Activated T-helper 1 cell treated with anti-CD3 and anti-CD28 coated beads, Interleukin-12 subunit alpha, Interleukin-12 subunit beta, Interleukin-2, Interleukin-4 antibody, amounts not matched to agents 30 ng/mL and 10 ng/mL and 1 ng/mL, durations not matched to agents 14 hours and 24 hours and 36 hours (primary cell): ENCODE data around the gene STPG4. TPM values are rescaled to one million over a fixed set of nuclear protein-coding genes. Genes with fewer than 3 reads are reported as not detected.
A peak's percentile ranks its signal among the peaks of the same experiment; 100 is the strongest.

Source experiments
- DNase-seq: peaks from one replicate; pipeline ENCODE4 v3.0.0; 2021; ENCODE audit warnings: low spot score
- H3K27ac Mint-ChIP-seq: one replicate; pipeline ENCODE4 v1.8.0; 2021; ENCODE audit warnings: mild to moderate bottlenecking, mixed read lengths
- H3K27me3 Mint-ChIP-seq: one replicate; pipeline ENCODE4 v1.8.0; 2022; ENCODE audit warnings: mild to moderate bottlenecking, moderate library complexity, mixed read lengths; ENCODE audit not compliant: insufficient read depth
- H3K36me3 Mint-ChIP-seq: one replicate; pipeline ENCODE4 v1.8.0; 2021; ENCODE audit warnings: low read depth, mixed read lengths
- H3K4me1 Mint-ChIP-seq: one replicate; pipeline ENCODE4 v1.8.0; 2021; ENCODE audit warnings: low read depth, mixed read lengths
- H3K4me3 Mint-ChIP-seq: one replicate; pipeline ENCODE4 v1.8.0; 2021; ENCODE audit warnings: mild to moderate bottlenecking, moderate library complexity, mixed read lengths
- H3K9me3 Mint-ChIP-seq: one replicate; pipeline ENCODE4 v1.8.0; 2021; ENCODE audit warnings: mixed read lengths
- intact Hi-C: fragments of 100-400 bp; cut with micrococcal nuclease; formaldehyde crosslinking; loops from one replicate; pipeline ENCODE4 v1.15.1; 2024
- total RNA-seq: library from RNA; stranded (reverse); gene quantifications from 2 replicates; pipeline ENCODE4 v1.2.3, GENCODE V29; 2022

STPG4 gene
- total RNA-seq, 1 donor from 2014 or later: 0.34 TPM

GRCh38 chr2:47076586-47077441, 78.3 kb downstream of the STPG4 start:
- no peak for DNase-seq
- Mint-ChIP-seq H3K36me3 (peaks cover 9% of the 10 kb centered on the region), H3K4me1 (peaks cover 1% of the 10 kb centered on the region), H3K4me3 (no peak overlapping the region), H3K27me3 (no peaks in the 10 kb centered on the region), H3K27ac (peak overlapping the region; percentile 63), H3K9me3 (no peaks in the 10 kb centered on the region)
- intact Hi-C loops: no loop called here

- no peak overlapping the region for H3K4me3 Mint-ChIP-seq
- no peaks in the 10 kb centered on the region for H3K9me3 Mint-ChIP-seq
- no peak overlapping the region for H3K27ac Mint-ChIP-seq
- intact Hi-C loops: no loop called here
- H3K36me3 Mint-ChIP-seq: peaks cover 14% of the 10 kb centered on the region
- H3K27me3 Mint-ChIP-seq: no peaks in the 10 kb centered on the region
- H3K4me1 Mint-ChIP-seq: peaks cover 8% of the 10 kb centered on the region
- DNase-seq: no peak
These were observed 79.0 kb downstream of the STPG4 start for GRCh38 chr2:47076126-47076506.

- no peaks in the 10 kb centered on the region for H3K27me3 Mint-ChIP-seq
- intact Hi-C loops: no loop called here
- no peak for DNase-seq
- peaks cover 13% of the 10 kb centered on the region for H3K4me1 Mint-ChIP-seq
- no peak overlapping the region for H3K27ac Mint-ChIP-seq
- peaks cover 14% of the 10 kb centered on the region for H3K36me3 Mint-ChIP-seq
- no peak overlapping the region for H3K4me3 Mint-ChIP-seq
- H3K9me3 Mint-ChIP-seq: no peaks in the 10 kb centered on the region
These were observed 79.6 kb downstream of the STPG4 start for GRCh38 chr2:47075361-47076125.

GRCh38 chr2:47074691-47075090, 80.4 kb downstream of the STPG4 start:
- Mint-ChIP-seq H3K9me3 (no peaks in the 10 kb centered on the region), H3K27ac (no peak overlapping the region), H3K27me3 (no peaks in the 10 kb centered on the region), H3K4me1 (peaks cover 13% of the 10 kb centered on the region), H3K4me3 (no peak overlapping the region), H3K36me3 (peaks cover 14% of the 10 kb centered on the region)
- DNase-seq: no peak
- intact Hi-C loops: no loop called here

DNA sequence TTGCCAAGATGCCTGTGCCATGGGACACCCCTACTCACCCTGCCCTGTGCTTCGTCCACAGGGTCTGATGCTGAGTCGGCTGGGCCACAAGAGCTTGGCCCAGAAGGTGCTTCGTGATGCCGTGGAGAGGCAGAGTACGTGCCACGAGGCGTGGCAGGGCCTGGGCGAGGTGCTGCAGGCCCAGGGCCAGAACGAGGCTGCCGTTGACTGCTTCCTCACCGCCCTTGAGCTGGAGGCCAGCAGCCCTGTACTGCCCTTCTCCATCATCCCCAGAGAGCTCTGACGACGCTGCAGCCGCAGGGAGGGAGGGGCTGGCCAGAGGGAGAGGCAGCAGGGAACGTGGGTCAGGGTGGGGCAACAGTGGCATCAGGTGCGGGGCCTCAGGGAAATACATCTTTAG, 81.5 kb downstream of the STPG4 start:
- Mint-ChIP-seq H3K27me3 (no peaks in the 10 kb centered on the region), H3K27ac (no peak overlapping the region), H3K9me3 (no peaks in the 10 kb centered on the region), H3K4me3 (no peak overlapping the region), H3K36me3 (peaks cover 17% of the 10 kb centered on the region), H3K4me1 (peaks cover 13% of the 10 kb centered on the region)
- intact Hi-C loops: no loop called here
- DNase-seq: no peak

DNA sequence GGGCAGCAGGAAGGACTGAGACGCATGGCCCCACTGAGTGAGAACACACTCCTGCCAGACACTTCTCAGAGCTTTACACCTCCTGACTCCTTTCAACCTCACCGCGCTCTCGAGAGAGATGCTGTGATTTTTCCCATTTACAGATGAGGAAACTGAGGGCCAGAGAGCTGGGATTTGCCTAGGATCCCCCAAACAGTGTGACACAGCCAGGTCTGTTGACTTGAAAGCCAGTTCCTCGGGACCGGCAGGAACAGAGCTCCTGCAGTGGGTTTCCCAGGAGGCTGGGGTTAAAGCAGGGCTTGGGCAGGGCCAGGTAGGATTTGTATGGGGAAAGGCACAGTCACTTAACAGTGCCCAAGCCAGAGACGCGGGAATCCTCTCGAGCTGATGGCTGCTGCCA, 81.9 kb downstream of the STPG4 start:
- H3K9me3 Mint-ChIP-seq: no peaks in the 10 kb centered on the region
- no peak overlapping the region for H3K4me3 Mint-ChIP-seq
- H3K27ac Mint-ChIP-seq: peak overlapping the region; percentile 53
- peaks cover 18% of the 10 kb centered on the region for H3K36me3 Mint-ChIP-seq
- intact Hi-C loops: no loop called here
- H3K27me3 Mint-ChIP-seq: no peaks in the 10 kb centered on the region
- no peak for DNase-seq
- H3K4me1 Mint-ChIP-seq: peaks cover 13% of the 10 kb centered on the region

DNA sequence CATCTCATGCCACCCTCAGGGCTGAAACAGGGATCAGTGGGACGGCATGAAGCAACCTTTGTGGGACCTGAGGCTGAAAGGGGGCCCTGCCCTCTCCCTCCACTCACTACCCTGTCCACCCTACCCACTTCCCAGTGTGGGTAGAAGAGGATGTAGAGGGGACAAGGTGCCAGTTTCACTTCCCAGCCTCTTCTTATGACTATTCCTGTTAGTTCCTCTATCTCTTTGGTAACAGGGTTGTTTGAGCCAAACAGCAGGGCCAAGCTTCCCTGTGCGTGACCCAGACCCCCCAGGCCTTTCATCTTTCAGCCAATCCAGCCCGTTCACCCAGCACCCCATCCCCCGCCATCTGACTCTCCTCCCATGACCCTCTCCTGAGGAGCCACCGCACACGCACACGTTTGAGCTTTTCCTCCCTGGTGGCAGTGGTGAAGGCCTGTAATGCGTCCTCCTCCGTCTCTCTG, 82.3 kb downstream of the STPG4 start:
- H3K27me3 Mint-ChIP-seq: no peaks in the 10 kb centered on the region
- H3K36me3 Mint-ChIP-seq: peaks cover 19% of the 10 kb centered on the region
- no peaks in the 10 kb centered on the region for H3K9me3 Mint-ChIP-seq
- no peak overlapping the region for H3K4me3 Mint-ChIP-seq
- peak overlapping the region; percentile 53 for H3K27ac Mint-ChIP-seq
- DNase-seq: no peak
- intact Hi-C loops: no loop called here
- H3K4me1 Mint-ChIP-seq: peaks cover 13% of the 10 kb centered on the region

GRCh38 chr2:47072018-47072691, 83.0 kb downstream of the STPG4 start:
- intact Hi-C loops: no loop called here
- H3K36me3 Mint-ChIP-seq: peaks cover 20% of the 10 kb centered on the region
- H3K4me1 Mint-ChIP-seq: peaks cover 13% of the 10 kb centered on the region
- no peak overlapping the region for H3K4me3 Mint-ChIP-seq
- H3K27ac Mint-ChIP-seq: peak overlapping the region; percentile 67
- no peak for DNase-seq
- no peaks in the 10 kb centered on the region for H3K27me3 Mint-ChIP-seq
- no peaks in the 10 kb centered on the region for H3K9me3 Mint-ChIP-seq

DNA sequence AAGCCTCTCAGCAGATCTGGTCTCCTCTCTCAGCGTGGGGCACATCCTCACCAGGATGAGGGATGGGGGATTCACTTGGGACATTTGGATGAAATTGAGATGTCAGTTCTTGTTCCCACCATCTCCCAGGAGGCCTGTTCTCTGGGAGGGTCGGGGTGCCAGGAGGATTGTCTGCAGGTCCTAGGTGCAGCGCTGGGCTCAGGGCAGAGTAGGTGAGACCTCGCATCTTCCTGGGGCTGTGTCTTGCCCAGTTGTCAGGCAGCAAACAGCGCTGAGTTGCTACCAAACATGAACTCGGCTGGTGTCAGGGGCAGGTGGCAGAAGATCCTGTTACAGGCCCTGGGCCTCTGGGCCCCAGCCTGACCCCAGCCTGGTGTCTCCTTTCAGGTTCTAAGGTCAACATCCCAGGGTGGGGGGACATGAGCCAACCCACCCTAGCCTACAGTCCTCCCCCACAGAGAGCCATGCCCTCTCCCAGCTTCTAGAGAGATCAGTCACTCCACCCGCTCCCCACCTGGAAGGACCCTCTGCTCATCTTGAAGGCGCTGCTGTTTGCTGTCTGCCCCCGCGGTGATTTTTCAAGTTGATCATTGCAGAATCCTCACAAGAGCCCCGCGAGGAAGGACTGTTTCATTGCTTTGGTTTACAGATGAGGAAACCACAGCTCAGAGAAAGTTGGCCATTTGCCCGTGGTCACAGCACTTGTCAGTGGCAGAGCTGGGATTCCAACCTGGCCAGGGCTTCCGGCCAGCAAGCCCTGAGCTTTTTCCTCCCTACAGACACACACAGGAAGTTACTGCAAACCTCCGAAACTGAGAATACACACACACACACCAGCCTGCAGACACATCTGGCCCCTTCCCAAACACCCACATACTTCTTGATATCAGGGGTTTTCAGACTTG, 83.9 kb downstream of the STPG4 start:
- peak overlapping the region; percentile 67 for H3K27ac Mint-ChIP-seq
- H3K9me3 Mint-ChIP-seq: no peaks in the 10 kb centered on the region
- intact Hi-C loops: no loop called here
- no peak overlapping the region for H3K4me3 Mint-ChIP-seq
- H3K36me3 Mint-ChIP-seq: peaks cover 20% of the 10 kb centered on the region
- H3K4me1 Mint-ChIP-seq: peaks cover 13% of the 10 kb centered on the region
- no peaks in the 10 kb centered on the region for H3K27me3 Mint-ChIP-seq
- peak; percentile 20 for DNase-seq

DNA sequence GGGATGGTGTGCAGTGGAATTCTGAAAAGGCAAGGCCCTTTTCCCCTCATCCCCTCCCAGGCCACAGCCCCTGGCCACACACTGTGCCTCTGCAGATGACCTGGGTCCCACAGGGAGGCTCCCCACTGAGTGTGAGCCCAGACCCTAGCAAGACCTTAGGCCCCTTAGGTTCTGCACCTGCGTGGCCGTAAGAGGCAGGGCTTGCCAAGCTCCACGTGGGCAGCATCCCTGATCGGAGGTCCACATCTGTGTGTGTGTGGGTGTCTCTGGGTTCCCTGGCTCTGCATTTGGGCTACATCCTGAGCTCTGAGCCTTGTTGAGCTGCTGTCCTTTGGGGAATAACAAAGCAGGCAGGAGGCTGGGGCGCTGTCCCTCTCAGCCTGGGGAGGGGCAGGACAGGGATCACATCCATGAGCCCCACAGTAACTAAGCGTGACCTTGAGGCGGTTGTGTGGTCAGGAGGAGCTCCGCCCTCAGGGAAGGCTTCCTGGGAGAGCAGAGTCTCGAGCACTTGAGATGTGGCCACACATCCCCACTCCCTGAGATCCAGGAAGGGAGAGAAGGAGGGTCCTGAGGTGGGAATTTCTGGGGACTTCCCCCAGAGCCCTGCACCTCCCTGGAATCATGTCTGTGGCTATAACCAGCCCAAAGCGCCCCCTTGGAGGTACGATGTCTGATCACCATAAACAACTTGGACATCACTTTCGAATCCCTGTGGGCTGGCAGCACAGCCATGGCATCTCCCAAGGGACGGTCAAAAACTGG, 84.8 kb downstream of the STPG4 start:
- H3K4me1 Mint-ChIP-seq: peaks cover 13% of the 10 kb centered on the region
- peak overlapping the region; percentile 12 for H3K27ac Mint-ChIP-seq
- DNase-seq: no peak
- H3K4me3 Mint-ChIP-seq: no peak overlapping the region
- H3K27me3 Mint-ChIP-seq: no peaks in the 10 kb centered on the region
- peaks cover 23% of the 10 kb centered on the region for H3K36me3 Mint-ChIP-seq
- no peaks in the 10 kb centered on the region for H3K9me3 Mint-ChIP-seq
- intact Hi-C loops: no loop called here

DNA sequence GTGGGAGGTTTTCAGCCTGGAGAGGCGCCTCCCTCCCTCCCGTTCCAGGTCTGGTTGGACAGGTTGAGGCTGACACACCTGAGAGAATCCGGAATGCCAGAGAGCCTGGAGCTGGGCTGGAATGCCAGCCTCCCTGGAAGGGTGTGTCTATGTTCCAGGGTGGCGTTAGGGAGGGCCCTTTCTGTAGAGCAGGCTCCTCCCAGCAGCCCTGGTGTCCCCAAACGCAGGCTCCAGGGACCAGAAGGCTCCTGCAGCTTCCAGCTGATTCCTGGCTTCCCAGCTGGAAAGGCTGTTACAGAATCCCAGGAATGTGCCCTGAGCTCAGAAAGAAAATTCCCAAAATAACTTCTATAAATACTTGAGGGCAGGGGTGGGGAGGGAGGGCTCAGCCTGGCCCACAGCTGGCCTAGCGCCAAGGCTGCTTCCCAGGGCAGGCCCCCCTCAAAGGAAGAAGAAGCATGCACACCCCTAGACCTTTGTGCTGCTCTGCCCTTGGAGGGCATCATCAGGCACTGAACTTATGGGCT, 85.4 kb downstream of the STPG4 start:
- peaks cover 24% of the 10 kb centered on the region for H3K36me3 Mint-ChIP-seq
- H3K4me1 Mint-ChIP-seq: peaks cover 13% of the 10 kb centered on the region
- intact Hi-C loops: no loop called here
- DNase-seq: no peak
- no peaks in the 10 kb centered on the region for H3K27me3 Mint-ChIP-seq
- no peaks in the 10 kb centered on the region for H3K9me3 Mint-ChIP-seq
- H3K4me3 Mint-ChIP-seq: no peak overlapping the region
- no peak overlapping the region for H3K27ac Mint-ChIP-seq
